ENCODE measurements around the gene OR2D3.
"Not testable (repeated sequence)": the region's sequence is repeated elsewhere in the genome, so short reads cannot be mapped to it uniquely, and the experiment has no call there.

OR2D3 gene

DNA sequence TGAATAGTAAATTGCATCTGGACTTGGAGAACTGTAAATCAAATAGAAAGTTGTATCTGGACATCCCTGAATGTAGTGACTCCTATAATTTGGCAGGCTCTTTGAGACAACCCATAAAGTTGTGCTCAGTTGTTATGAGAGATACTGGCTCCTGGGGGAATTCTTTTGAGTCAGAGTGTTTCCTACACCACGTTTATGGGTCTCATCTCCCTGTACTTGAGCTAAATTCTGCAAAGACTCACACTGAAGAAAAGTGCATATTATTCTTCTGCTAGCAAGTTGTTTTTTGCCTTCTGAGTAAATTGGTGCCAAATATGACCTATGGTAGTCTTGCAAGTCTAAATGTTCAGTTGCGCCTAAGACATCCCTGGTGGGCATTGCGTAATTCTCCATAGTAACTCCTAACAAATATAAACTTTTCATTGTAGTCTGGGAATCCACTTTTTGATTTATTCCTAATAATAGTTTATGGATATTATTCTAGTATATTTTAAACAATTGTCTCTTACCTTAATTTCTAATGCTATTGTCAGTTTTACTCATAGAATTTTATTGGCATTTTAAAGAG is 10.4 kb downstream of the OR2D3 start:
- DNase-seq (ENCODE audit: extremely low read depth, low read depth), result no peak
- TF ChIP-seq, protein P1, sequence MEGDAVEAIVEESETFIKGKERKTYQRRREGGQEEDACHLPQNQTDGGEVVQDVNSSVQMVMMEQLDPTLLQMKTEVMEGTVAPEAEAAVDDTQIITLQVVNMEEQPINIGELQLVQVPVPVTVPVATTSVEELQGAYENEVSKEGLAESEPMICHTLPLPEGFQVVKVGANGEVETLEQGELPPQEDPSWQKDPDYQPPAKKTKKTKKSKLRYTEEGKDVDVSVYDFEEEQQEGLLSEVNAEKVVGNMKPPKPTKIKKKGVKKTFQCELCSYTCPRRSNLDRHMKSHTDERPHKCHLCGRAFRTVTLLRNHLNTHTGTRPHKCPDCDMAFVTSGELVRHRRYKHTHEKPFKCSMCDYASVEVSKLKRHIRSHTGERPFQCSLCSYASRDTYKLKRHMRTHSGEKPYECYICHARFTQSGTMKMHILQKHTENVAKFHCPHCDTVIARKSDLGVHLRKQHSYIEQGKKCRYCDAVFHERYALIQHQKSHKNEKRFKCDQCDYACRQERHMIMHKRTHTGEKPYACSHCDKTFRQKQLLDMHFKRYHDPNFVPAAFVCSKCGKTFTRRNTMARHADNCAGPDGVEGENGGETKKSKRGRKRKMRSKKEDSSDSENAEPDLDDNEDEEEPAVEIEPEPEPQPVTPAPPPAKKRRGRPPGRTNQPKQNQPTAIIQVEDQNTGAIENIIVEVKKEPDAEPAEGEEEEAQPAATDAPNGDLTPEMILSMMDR (IDR thresholded peaks at IDR 0.05; ENCODE audit: low read depth, low read length), result no peak

DNA sequence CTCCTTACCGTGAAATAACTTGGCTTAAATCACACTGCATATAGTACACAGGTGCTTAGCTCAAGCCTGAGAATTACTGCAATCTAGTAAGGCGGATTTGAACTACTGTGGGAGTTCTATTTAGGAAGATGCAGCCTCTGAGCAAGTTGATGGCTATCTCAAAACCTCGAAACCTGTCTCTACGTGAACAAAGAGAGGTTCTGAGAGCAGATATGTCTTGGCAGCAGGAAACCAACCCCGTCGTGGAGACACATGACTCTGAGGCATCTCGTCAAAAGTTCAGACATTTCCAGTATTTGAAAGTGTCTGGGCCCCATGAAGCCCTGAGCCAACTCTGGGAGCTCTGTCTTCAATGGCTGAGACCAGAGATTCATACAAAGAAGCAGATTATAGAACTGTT is 11.3 kb downstream of the OR2D3 start:
- DNase-seq (ENCODE audit: extremely low read depth, low read depth), result no peak
- TF ChIP-seq, protein P1 (IDR thresholded peaks at IDR 0.05; ENCODE audit: low read depth, low read length), result no peak

DNA sequence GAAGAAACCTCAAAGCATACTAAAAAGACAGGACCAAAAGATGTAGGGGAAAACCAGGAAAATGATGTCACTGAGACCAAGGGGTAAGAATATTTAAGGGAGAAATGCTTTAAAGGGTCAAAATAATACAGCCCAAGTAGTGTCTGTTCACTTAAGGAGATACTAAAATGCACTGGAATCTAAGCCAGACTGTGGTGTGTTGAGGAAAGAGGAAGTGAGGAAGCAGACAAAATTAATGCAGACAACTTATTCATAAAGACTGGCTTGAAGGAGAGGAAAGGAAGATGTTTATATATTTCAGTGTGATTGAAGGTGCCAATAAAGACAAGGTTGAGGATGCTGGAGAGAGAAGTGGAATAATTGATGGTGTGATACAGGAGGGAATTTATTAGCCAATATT is 21.2 kb downstream of the OR2D3 start:
- DNase-seq (ENCODE audit: extremely low read depth, low read depth), result no peak
- TF ChIP-seq, protein P1 (IDR thresholded peaks at IDR 0.05; ENCODE audit: low read depth, low read length), result no peak

DNA sequence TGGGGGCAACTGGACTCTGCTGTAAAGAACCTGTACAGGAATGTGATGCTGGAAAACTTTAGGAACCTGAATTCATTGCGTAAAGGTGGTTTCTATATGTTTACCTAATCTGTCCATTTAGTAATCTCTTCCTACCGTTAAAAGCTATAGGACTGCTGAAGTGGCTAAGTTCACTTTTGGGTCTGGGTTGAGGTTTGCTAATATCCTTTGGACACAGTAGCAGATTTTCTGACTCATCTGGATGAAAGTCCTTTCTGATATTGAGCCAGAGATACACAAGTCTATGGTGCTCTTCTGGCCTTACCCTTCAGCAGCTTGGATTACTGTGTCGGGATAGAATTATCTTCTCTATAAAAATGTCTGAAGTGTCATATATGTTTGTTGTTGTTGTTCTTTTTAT is 22.3 kb downstream of the OR2D3 start:
- DNase-seq (ENCODE audit: extremely low read depth, low read depth), result no peak
- TF ChIP-seq, protein P1 (IDR thresholded peaks at IDR 0.05; ENCODE audit: low read depth, low read length), result no peak

DNA sequence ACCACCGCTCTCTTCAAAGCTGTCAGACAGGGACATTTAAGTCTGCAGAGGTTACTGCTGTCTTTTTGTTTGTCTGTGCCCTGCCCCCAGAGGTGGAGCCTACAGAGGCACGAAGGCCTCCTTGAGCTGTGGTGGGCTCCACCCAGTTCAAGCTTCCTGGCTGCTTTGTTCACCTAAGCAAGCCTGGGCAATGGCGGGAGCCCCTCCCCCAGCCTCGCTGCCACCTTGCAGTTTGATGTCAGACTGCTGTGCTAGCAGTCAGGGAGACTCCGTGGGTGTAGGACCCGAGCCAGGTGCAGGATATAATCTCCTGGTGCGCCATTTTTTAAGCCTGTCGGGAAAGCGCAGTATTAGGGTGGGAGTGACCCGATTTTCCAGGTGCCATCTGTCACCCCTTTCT is 33.4 kb downstream of the OR2D3 start:
- DNase-seq (ENCODE audit: extremely low read depth, low read depth), result not testable (repeated sequence)

DNA sequence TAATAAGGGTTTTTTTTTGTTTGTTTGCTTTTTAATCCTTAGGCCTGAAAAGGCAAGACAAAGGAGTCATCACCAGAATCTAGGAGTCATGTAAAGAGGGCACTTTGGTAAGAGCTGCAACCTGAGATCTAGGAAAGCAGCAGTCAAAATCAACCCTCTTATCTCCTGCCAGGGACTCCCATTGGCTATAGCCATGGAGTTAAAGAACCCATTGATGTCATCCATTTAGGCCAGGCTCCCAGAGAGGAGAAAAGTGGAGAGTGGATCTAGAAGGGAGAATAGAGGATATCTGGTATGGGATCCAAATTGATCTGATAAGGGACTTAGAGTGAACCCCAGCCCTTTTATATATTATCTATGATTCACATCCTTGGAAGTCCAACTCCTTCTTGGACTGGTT is 41.3 kb downstream of the OR2D3 start:
- DNase-seq (ENCODE audit: extremely low read depth, low read depth), result no peak
- TF ChIP-seq, protein P1 (IDR thresholded peaks at IDR 0.05; ENCODE audit: low read depth, low read length), result no peak

DNA sequence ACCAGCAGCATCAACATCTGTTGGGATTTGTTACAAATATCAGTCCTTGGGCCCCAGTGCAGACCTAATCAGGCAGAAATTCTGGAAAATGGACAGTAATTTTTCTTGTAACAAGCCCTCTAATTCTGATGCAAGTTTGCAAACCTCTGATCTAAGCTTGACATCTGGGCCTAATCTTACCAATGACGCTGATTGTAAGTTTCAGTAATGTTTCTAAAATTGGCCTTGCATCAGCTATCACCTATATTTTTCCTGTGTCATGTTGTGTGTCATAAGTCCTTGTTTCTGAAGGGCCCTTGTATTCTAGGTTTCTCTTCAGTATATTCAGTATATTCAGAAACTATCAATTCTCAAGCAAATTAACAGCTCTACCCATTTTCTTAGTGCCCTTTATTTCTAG is 41.9 kb downstream of the OR2D3 start:
- no peak for DNase-seq (ENCODE audit: extremely low read depth, low read depth)

DNA sequence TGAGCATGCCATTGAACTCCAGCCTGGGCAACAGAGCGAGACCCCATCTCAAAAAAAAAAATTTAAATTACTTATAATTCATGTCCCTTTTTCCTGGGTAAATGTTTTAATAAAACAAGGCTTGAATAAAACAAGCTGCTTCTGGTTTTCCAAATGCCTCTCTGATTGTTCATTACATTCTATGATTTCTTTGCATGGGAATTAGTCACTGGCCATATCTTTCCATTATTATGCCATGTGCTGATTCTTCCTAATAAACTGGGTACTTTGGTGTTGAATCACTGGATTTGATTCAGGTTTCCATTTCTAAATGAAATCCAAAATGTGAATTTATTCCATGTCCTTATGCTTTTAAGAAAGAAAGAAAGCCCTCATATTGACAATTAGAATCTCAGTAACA is 48.0 kb downstream of the OR2D3 start:
- TF ChIP-seq, protein P1 (IDR thresholded peaks at IDR 0.05; ENCODE audit: low read depth, low read length), result no peak
- DNase-seq (ENCODE audit: extremely low read depth, low read depth), result no peak

More for the DNA sequence above, 41.9 kb downstream of the OR2D3 start:
- TF ChIP-seq, protein P1 (IDR thresholded peaks at IDR 0.05; ENCODE audit: low read depth, low read length), result no peak

DNA sequence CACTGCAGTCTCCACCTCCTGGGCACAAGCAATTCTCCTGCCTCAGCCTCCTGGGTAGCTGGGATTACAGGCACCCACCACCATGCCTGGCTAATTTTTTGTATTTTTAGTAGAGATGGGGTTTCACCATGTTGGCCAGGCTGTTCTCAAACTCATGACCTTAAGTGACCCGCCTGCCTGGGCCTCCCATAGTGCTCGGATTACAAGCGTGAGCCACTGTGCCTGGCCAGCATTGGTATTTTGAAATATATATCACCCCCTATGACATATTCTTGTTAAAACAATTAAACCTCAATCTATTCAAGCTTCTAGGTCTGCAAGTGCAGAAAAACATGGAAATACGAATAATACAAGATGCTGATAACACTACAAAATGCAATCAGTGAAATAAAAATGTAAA is 49.1 kb downstream of the OR2D3 start:
- DNase-seq (ENCODE audit: extremely low read depth, low read depth), result not testable (repeated sequence)
